ENCODE data around the gene PKIG. TPM values are rescaled to one million over a fixed set of nuclear protein-coding genes. Genes with fewer than 3 reads are reported as not detected.

The PKIG gene
- polyA plus RNA-seq, 1 of the 3 experiments (the other 2 are of a cell fraction), result 92.9 TPM

- TF ChIP-seq, protein P1, sequence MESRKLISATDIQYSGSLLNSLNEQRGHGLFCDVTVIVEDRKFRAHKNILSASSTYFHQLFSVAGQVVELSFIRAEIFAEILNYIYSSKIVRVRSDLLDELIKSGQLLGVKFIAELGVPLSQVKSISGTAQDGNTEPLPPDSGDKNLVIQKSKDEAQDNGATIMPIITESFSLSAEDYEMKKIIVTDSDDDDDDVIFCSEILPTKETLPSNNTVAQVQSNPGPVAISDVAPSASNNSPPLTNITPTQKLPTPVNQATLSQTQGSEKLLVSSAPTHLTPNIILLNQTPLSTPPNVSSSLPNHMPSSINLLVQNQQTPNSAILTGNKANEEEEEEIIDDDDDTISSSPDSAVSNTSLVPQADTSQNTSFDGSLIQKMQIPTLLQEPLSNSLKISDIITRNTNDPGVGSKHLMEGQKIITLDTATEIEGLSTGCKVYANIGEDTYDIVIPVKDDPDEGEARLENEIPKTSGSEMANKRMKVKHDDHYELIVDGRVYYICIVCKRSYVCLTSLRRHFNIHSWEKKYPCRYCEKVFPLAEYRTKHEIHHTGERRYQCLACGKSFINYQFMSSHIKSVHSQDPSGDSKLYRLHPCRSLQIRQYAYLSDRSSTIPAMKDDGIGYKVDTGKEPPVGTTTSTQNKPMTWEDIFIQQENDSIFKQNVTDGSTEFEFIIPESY (IDR thresholded peaks at IDR 0.05; ENCODE audit: borderline replicate concordance, low read depth), result no peak
- TF ChIP-seq TAF1 (IDR thresholded peaks at IDR 0.05; ENCODE audit: borderline replicate concordance, low read depth, low read length), result no peak
Observed at GRCh38 chr20:44658810-44659209, 76.4 kb downstream of the PKIG start (continued).

DNA sequence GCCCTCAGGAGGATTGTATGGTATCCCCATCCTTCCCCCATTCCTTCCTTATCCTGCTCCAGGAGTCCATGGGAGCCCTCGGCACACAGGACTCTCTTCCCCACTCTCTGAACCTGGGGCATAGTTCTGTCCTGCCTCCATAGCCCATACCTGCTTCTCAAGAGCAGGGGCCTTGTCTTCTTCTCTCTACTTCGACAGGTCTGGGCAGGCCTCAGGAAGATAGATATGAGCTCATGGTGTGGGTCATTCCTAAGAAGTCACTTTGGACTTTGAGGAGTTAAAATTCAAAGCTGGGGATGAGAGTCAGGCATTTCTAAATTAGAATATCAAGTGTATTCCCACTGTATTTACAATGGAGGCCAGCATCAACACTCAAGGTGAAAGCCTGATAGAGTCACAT lies 77.6 kb downstream of the PKIG start:
- no peaks in the 10 kb centered on the region for H3K36me3 ChIP-seq (replicated peaks in 1 of 2; ENCODE audit: control insufficient read depth in 1 of 2, insufficient read depth in 2 of 2, low read length in 1 of 2)
- no peaks in the 10 kb centered on the region for H4K20me1 ChIP-seq (ENCODE audit: insufficient read depth)
- no peak overlapping the region for H3K4me2 ChIP-seq
- no peak overlapping the region for H2AFZ ChIP-seq (ENCODE audit: low read depth)
- H3K4me1 ChIP-seq (ENCODE audit: control insufficient read depth in 1 of 2, insufficient read depth in 2 of 2, low read depth in 1 of 2, low read length in 1 of 2), result no peaks in the 10 kb centered on the region
- no peaks in the 10 kb centered on the region; the same call in 1 of the 2 replicates for H3K27me3 ChIP-seq (ENCODE audit: insufficient read depth)
- no peaks in the 10 kb centered on the region for H3F3A ChIP-seq (replicated peaks; ENCODE audit: insufficient read depth)
- no peak overlapping the region for H3K4me3 ChIP-seq (ENCODE audit: low read depth in 2 of 2, low read length in 1 of 2)
- WGBS (ENCODE audit: low lambda C conversion rate), result 82% methylated on average over 2 of the region's 2 CpGs
- ChIA-PET CTCF (interaction anchor here (1.0 kb wide), 1 partner anchor 25 kb away, joined by 3 read pairs; no protein-coding TSS in a partner anchor), POLR2A (no interaction called here)
- TF ChIP-seq, protein P2, sequence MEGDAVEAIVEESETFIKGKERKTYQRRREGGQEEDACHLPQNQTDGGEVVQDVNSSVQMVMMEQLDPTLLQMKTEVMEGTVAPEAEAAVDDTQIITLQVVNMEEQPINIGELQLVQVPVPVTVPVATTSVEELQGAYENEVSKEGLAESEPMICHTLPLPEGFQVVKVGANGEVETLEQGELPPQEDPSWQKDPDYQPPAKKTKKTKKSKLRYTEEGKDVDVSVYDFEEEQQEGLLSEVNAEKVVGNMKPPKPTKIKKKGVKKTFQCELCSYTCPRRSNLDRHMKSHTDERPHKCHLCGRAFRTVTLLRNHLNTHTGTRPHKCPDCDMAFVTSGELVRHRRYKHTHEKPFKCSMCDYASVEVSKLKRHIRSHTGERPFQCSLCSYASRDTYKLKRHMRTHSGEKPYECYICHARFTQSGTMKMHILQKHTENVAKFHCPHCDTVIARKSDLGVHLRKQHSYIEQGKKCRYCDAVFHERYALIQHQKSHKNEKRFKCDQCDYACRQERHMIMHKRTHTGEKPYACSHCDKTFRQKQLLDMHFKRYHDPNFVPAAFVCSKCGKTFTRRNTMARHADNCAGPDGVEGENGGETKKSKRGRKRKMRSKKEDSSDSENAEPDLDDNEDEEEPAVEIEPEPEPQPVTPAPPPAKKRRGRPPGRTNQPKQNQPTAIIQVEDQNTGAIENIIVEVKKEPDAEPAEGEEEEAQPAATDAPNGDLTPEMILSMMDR (IDR thresholded peaks at IDR 0.05), result no peak
- TF ChIP-seq RXRA (IDR thresholded peaks at IDR 0.05; ENCODE audit: borderline replicate concordance, low read depth), result no peak
- no peak for TF ChIP-seq MEF2A (IDR thresholded peaks at IDR 0.05; ENCODE audit: borderline replicate concordance, low read depth)
- TF ChIP-seq YY1 (IDR thresholded peaks at IDR 0.05; ENCODE audit: low read depth), result no peak
- TF ChIP-seq NRF1 (IDR thresholded peaks at IDR 0.05; ENCODE audit: low read depth, low read length), result no peak
- TF ChIP-seq TEAD4 (IDR thresholded peaks at IDR 0.05; ENCODE audit: borderline replicate concordance, insufficient read depth), result no peak
- TF ChIP-seq FOXJ3 (CRISPR knock-in tag; IDR thresholded peaks at IDR 0.05), result no peak
- TF ChIP-seq REST (IDR thresholded peaks at IDR 0.05; ENCODE audit: low read depth, low read length), result no peak
- TF ChIP-seq JUND (IDR thresholded peaks at IDR 0.05), result no peak
- TF ChIP-seq, protein P3, sequence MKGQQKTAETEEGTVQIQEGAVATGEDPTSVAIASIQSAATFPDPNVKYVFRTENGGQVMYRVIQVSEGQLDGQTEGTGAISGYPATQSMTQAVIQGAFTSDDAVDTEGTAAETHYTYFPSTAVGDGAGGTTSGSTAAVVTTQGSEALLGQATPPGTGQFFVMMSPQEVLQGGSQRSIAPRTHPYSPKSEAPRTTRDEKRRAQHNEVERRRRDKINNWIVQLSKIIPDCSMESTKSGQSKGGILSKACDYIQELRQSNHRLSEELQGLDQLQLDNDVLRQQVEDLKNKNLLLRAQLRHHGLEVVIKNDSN (IDR thresholded peaks at IDR 0.05; ENCODE audit: borderline replicate concordance, low read depth), result no peak
- no peak for TF ChIP-seq SMC3 (IDR thresholded peaks at IDR 0.05; ENCODE audit: low read depth, low read length)
- TF ChIP-seq, protein P1 (IDR thresholded peaks at IDR 0.05; ENCODE audit: borderline replicate concordance, low read depth), result no peak
- no peak for TF ChIP-seq RFX5 (IDR thresholded peaks at IDR 0.05; ENCODE audit: low read length)
- no peak overlapping the region for H3K27ac ChIP-seq (ENCODE audit: low read depth in 2 of 2, low read length in 1 of 2)
- no peaks in the 10 kb centered on the region for H3K9me2 ChIP-seq
- H3K9me3 ChIP-seq, result no peaks in the 10 kb centered on the region
- H3K79me2 ChIP-seq (ENCODE audit: insufficient read depth), result no peaks in the 10 kb centered on the region
- H3K9ac ChIP-seq, result no peak overlapping the region
- no peak for DNase-seq
